NCI-H69 (cell line): ENCODE data around the gene KPNA6.
"Not testable (repeated sequence)": the region's sequence is repeated elsewhere in the genome, so short reads cannot be mapped to it uniquely, and the experiment has no call there.

Experiments
- DNase-seq: peaks from one replicate; lab custom pipeline; 2025; lab: John Stamatoyannopoulos, UW

The KPNA6 gene

GRCh38 chr1:32142446-32143301 lies 34.8 kb downstream of the KPNA6 start:
- peak; percentile 83 for DNase-seq

GRCh38 chr1:32143302-32143695 lies 35.4 kb downstream of the KPNA6 start:
- DNase-seq: not testable (repeated sequence)

- no peak for DNase-seq
These were observed 36.2 kb downstream of the KPNA6 start for GRCh38 chr1:32144033-32144432.

GRCh38 chr1:32147799-32148198 lies 39.9 kb downstream of the KPNA6 start:
- DNase-seq: not testable (repeated sequence)

GRCh38 chr1:32150847-32151246 lies 43.0 kb downstream of the KPNA6 start:
- no peak for DNase-seq

- no peak for DNase-seq
These were observed 43.5 kb downstream of the KPNA6 start for GRCh38 chr1:32151319-32151787.

GRCh38 chr1:32159189-32159588 lies 51.3 kb downstream of the KPNA6 start:
- no peak for DNase-seq

GRCh38 chr1:32163405-32163804 lies 55.5 kb downstream of the KPNA6 start:
- DNase-seq: no peak

GRCh38 chr1:32165633-32166032 lies 57.8 kb downstream of the KPNA6 start:
- not testable (repeated sequence) for DNase-seq

- DNase-seq: no peak
These were observed 63.1 kb downstream of the KPNA6 start for GRCh38 chr1:32170991-32171390.

- no peak for DNase-seq
These were observed 64.9 kb downstream of the KPNA6 start for GRCh38 chr1:32172621-32173245.

GRCh38 chr1:32178380-32179192 lies 70.7 kb downstream of the KPNA6 start:
- no peak for DNase-seq

GRCh38 chr1:32179193-32179442 lies 71.3 kb downstream of the KPNA6 start:
- peak; percentile 64 for DNase-seq

GRCh38 chr1:32179443-32180185 lies 71.8 kb downstream of the KPNA6 start, which contains the start of gene TXLNA:
Gene TXLNA (plus strand): TSS chr1:32179675. CDS start chr1:32180346, 671 bp downstream.
- DNase-seq: peak; percentile 92

GRCh38 chr1:32180186-32181060 lies 72.6 kb downstream of the KPNA6 start:
- peak; percentile 37 for DNase-seq

GRCh38 chr1:32181065-32181464 lies 73.2 kb downstream of the KPNA6 start:
- DNase-seq: no peak

- DNase-seq: no peak
These were observed 73.7 kb downstream of the KPNA6 start for GRCh38 chr1:32181563-32181962.

GRCh38 chr1:32182060-32182459 lies 74.2 kb downstream of the KPNA6 start:
- DNase-seq: no peak

- DNase-seq: no peak
These were observed 76.8 kb downstream of the KPNA6 start for GRCh38 chr1:32184650-32185049.

GRCh38 chr1:32186077-32186476 lies 78.2 kb downstream of the KPNA6 start:
- DNase-seq: no peak

- no peak for DNase-seq
These were observed 78.6 kb downstream of the KPNA6 start for GRCh38 chr1:32186491-32186890.
